CD1c-positive myeloid dendritic cell (primary cell): Measurements from ENCODE around the gene SPRY1.

Source experiments
- DNase-seq: peaks from one replicate; pipeline ENCODE4 v3.0.0-alpha.2; 2016; ENCODE audit errors: extremely low spot score

Gene SPRY1

GRCh38 chr4:123444290-123444731 is 47.7 kb downstream of the SPRY1 start:
- DNase-seq, result peak; percentile 35

DNA sequence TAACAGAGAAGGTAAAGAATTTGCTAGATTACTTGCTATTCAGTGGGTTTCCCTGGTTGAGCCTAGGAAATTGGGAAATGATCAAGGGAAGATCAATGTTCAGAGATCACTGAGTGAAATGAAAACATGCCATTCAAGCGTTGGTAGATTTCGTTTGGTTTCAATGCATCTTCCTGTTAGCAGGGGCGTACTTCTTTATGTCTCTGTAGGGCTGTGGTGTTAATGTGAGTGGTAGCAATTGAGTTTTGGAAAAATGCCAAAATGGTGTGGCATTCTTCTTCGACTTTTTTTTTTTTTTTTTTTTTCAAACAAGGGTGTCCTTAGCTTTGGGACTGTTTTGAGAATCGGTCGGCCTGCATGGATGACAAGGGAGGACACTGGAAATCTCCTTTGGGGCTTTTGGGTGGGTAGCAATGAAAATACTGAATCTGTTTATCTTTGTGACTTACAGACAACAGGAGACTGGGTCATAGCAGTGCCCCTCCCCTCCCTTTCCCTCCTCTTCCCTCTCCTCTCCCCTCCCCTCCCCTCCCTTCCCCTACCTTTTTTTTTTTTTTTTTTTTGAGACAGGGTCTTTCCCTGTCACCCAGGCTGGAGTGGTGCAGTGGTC is 50.4 kb downstream of the SPRY1 start:
- DNase-seq, result no peak

- no peak for DNase-seq
Measured at GRCh38 chr4:123449362-123449761, 52.8 kb downstream of the SPRY1 start.

DNA sequence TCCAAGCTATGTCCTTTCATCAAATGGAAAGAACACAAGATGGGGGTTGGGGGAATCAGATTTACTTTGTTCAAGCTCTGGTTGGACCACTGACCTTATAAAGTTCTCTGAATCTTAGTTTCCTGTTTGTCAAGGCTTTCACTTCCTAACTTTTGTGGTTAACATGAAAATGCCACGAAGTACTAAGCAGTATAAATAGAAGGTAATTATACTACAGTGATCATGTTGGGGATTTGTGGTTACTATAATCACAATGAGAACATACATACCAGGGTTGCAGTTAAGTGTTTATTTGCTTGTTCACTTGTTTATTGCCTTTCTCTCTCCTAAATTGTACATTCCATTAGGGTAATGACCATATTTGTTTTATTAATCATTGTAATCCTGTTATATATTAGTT is 53.2 kb downstream of the SPRY1 start:
- DNase-seq, result peak; percentile 64

- no peak for DNase-seq
Measured at GRCh38 chr4:123450393-123450792, 53.8 kb downstream of the SPRY1 start.

- DNase-seq, result peak; percentile 84
Measured at GRCh38 chr4:123452616-123453015, 56.0 kb downstream of the SPRY1 start.

DNA sequence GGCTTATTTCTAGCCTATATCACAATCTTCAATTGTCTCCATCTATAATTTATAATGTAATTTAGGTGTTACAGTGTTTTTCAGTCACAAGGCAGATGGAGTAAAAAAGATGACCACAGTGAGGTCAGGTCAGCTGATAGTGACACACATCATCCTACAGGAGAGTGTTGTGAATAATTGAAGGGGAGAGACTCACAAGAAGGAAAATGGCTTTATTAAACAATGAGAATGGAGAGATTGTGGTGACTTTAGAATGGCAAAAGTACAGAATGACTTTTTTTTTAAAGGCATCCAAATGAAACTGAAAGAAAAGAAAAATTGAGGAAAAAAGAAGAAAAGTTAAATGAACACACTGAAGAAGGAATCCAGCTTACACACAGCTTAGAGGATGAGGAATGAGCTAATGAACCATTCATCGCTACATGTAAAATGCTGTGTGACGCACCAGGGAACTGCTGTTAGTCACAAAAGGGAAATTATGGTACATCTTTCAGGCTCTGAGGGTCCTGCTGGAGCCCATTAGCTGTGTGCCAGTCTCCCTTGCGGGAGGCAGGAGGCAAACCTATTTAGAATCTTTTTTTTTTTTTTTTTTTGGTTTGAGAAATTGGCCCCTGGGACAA is 56.6 kb downstream of the SPRY1 start:
- DNase-seq, result peak; percentile 29
